Panc1 (cell line): Measurements from ENCODE around the gene RABGAP1L. TPM values are rescaled to one million over a fixed set of nuclear protein-coding genes. Genes with fewer than 3 reads are reported as not detected.

ENCODE experiments used
- ATAC-seq: fragments of 200-7000 bp; cut with Tn5 transposase; 2 replicates; pipeline ENCODE4 v1.9.1; 2020; ENCODE audit warnings: mild to moderate bottlenecking, moderate library complexity
- BruUV-seq: library from RNA; stranded (reverse); fragments of 400-500 nt; replicated peaks from 2 replicates; lab custom pipeline; 2021; lab: Mats Ljungman, UMichigan
- CTCF ChIA-PET: fragments of 300-600 bp; sonication (Branson Sonifier 250); formaldehyde crosslinking; loops from one replicate; lab custom pipeline; 2022; ENCODE audit warnings: antibody characterized with exemption; lab: Charles Lee
- POLR2A ChIA-PET: fragments of 300-600 bp; sonication (Branson Sonifier 250); formaldehyde crosslinking; loops from one replicate; lab custom pipeline; 2022; ENCODE audit warnings: antibody characterized with exemption; lab: Charles Lee
- DNase-seq: peaks from one replicate; pipeline ENCODE4 v3.0.0-alpha.2; 2010; ENCODE audit warnings: low read depth, low spot score
- H3K27ac ChIP-seq: 2 replicates; pipeline ENCODE4 v1.5.1; 2011; ENCODE audit warnings: mild to moderate bottlenecking, low read length, inconsistent platforms
- H3K27me3 ChIP-seq: fragments of 200-500 bp; sonication (Bioruptor generic); 2 replicates; pipeline ENCODE4 v1.6.0; 2014; ENCODE audit warnings: low read length, inconsistent platforms; ENCODE audit not compliant: control insufficient read depth, insufficient read depth
- H3K36me3 ChIP-seq: fragments of 200-500 bp; sonication (Bioruptor generic); 2 replicates; pipeline ENCODE4 v1.5.1; 2014; ENCODE audit warnings: inconsistent platforms, mild to moderate bottlenecking, low read length, moderate library complexity; ENCODE audit not compliant: control insufficient read depth, insufficient read depth
- H3K4me1 ChIP-seq: 2 replicates; pipeline ENCODE4 v1.5.1; 2011; ENCODE audit warnings: inconsistent platforms, mild to moderate bottlenecking, low read length, moderate library complexity; ENCODE audit not compliant: control insufficient read depth, insufficient read depth
- H3K4me3 ChIP-seq, 2 experiments: 2 replicates each; pipeline ENCODE4 v1.5.1; 2011 to 2012; ENCODE audit warnings: low read depth in 2 of 2, low read length in 2 of 2, mild to moderate bottlenecking in 2 of 2, inconsistent platforms in 1 of 2, moderate library complexity in 1 of 2
- H3K9me3 ChIP-seq: fragments of 200-500 bp; sonication (Bioruptor generic); 2 replicates; pipeline ENCODE4 v1.5.1; 2014; ENCODE audit warnings: low read depth, mild to moderate bottlenecking, inconsistent platforms, low read length, moderate library complexity; ENCODE audit not compliant: control insufficient read depth, insufficient read depth
- POLR2AphosphoS5 ChIP-seq: IDR thresholded peaks from 2 replicates; pipeline ENCODE4 v1.6.1; 2012; ENCODE audit warnings: mild to moderate bottlenecking, low read depth, low read length, moderate library complexity
- SIN3A ChIP-seq: IDR thresholded peaks from 2 replicates; pipeline ENCODE4 v1.6.1; 2012; ENCODE audit warnings: low read depth, mild to moderate bottlenecking, low read length, moderate library complexity, borderline replicate concordance; ENCODE audit not compliant: insufficient read depth
- TCF7L2 ChIP-seq: IDR thresholded peaks from 2 replicates; pipeline ENCODE4 v1.6.1; 2011; ENCODE audit warnings: mild to moderate bottlenecking, low read depth, low read length, inconsistent platforms
- in situ Hi-C: cut with HindIII; loops from 2 replicates; pipeline ENCODE4 v1.10.0; 2016; ENCODE audit warnings: low sequenced_read_pairs, low pct_unique_long_range_greater_than_20kb
- intact Hi-C: fragments of 100-400 bp; cut with micrococcal nuclease; formaldehyde crosslinking; loops from one replicate; pipeline ENCODE4 v1.10.0; 2022; ENCODE audit not compliant: unreplicated experiment
- total RNA-seq: library from RNA; stranded (reverse); gene quantifications from one replicate; pipeline ENCODE4 v1.2.1, GENCODE V29; 2021; ENCODE audit not compliant: unreplicated experiment
- TF ChIP-seq, protein P1 (sequence below), 2 experiments: IDR thresholded peaks; 2 replicates each; pipeline ENCODE4 v1.6.1; 2011 to 2012; ENCODE audit warnings: low read depth in 2 of 2, control low read depth in 1 of 2, low read length in 1 of 2, mild to moderate bottlenecking in 1 of 2, moderate library complexity in 1 of 2; ENCODE audit not compliant: insufficient read depth in 1 of 2
- TF ChIP-seq, protein P2 (sequence below): fragments of 450-650 bp; IDR thresholded peaks from 2 replicates; pipeline ENCODE4 v1.5.1; 2017; ENCODE audit warnings: mild to moderate bottlenecking

RABGAP1L gene
- total RNA-seq, 1 experiment from 2014 or later = 37.0 TPM

DNA sequence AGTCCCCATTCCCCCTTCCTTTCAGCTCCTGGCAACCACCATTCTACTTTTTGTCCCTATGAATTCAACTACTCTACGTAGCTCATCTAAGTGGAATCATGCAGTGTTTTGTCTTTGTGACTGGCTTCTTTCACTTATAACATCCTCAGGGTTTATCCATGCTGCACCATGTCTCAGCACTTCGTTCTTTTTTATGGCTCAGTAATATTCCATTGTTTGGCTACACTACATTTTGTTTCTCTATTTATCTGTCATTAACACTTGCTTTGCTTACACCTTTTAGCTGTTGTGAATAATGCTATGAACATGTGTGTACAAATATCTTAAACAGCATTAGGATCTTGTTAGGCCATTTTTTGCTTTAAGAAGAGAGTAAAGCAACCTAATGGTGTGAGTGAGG is 865.5 kb downstream of the RABGAP1L start:
- TF ChIP-seq SIN3A = no peak
- TF ChIP-seq, protein P1, sequence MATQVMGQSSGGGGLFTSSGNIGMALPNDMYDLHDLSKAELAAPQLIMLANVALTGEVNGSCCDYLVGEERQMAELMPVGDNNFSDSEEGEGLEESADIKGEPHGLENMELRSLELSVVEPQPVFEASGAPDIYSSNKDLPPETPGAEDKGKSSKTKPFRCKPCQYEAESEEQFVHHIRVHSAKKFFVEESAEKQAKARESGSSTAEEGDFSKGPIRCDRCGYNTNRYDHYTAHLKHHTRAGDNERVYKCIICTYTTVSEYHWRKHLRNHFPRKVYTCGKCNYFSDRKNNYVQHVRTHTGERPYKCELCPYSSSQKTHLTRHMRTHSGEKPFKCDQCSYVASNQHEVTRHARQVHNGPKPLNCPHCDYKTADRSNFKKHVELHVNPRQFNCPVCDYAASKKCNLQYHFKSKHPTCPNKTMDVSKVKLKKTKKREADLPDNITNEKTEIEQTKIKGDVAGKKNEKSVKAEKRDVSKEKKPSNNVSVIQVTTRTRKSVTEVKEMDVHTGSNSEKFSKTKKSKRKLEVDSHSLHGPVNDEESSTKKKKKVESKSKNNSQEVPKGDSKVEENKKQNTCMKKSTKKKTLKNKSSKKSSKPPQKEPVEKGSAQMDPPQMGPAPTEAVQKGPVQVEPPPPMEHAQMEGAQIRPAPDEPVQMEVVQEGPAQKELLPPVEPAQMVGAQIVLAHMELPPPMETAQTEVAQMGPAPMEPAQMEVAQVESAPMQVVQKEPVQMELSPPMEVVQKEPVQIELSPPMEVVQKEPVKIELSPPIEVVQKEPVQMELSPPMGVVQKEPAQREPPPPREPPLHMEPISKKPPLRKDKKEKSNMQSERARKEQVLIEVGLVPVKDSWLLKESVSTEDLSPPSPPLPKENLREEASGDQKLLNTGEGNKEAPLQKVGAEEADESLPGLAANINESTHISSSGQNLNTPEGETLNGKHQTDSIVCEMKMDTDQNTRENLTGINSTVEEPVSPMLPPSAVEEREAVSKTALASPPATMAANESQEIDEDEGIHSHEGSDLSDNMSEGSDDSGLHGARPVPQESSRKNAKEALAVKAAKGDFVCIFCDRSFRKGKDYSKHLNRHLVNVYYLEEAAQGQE (IDR thresholded peaks at IDR 0.05; ENCODE audit: insufficient read depth in 1 of 2, low read depth in 2 of 2, low read length in 1 of 2) = no peak
- Histone ChIP-seq H3K27me3 (no peaks in the 10 kb centered on the region), H3K4me3 (no peak overlapping the region), H3K27ac (no peak overlapping the region), H3K9me3 (no peaks in the 10 kb centered on the region), H3K4me1 (peaks cover 6% of the 10 kb centered on the region; the same call in 1 of the 2 replicates), H3K36me3 (peaks cover 5% of the 10 kb centered on the region; the same call in 1 of the 2 replicates)
- DNase-seq (no peak), ATAC-seq (no peak)
- BruUV-seq = no TSS peak
- in situ Hi-C loops (no loop called here), intact Hi-C loops (no loop called here)
- POLR2A ChIA-PET = no interaction called here
- CTCF ChIA-PET = no interaction called here

DNA sequence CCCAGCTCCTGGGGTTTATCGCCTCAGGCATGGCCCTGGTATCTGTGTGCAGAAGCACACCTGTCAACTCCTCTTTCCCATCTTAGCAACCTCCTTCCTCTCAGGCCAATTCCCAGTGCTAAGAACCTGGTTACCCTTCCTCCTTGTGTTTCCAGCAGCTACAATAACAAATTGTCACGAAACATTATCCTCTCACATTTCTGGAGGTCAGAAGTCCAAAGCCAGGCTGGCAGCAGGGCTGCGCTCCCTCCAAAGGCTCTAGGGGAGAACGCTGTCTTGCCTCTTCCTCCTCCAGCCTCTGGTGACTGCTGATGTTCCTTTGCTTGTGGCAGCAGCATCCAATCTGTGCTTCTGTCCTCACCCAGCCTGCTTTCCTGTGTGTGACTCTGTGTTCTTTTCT is 874.6 kb downstream of the RABGAP1L start:
- Histone ChIP-seq H3K4me3 (no peak overlapping the region), H3K36me3 (no peaks in the 10 kb centered on the region), H3K27ac (no peak overlapping the region), H3K9me3 (no peaks in the 10 kb centered on the region), H3K27me3 (peaks cover 6% of the 10 kb centered on the region; the same call in 1 of the 2 replicates), H3K4me1 (0 out of 2 replicates have a peak, but pooled peaks cover 3% of the 10 kb centered on the region)
- in situ Hi-C loops (no loop called here), intact Hi-C loops (no loop called here)
- TF ChIP-seq, protein P1 (IDR thresholded peaks at IDR 0.05; ENCODE audit: insufficient read depth in 1 of 2, low read depth in 2 of 2, low read length in 1 of 2) = no peak
- no peak for TF ChIP-seq POLR2AphosphoS5
- no peak for TF ChIP-seq TCF7L2
- CTCF ChIA-PET = interaction anchor here (0.8 kb wide), 1 partner anchor 91 kb away, joined by 5 read pairs; no protein-coding TSS in a partner anchor
- POLR2A ChIA-PET = no interaction called here
- BruUV-seq = no TSS peak
- DNase-seq (no peak), ATAC-seq (no peak)

DNA sequence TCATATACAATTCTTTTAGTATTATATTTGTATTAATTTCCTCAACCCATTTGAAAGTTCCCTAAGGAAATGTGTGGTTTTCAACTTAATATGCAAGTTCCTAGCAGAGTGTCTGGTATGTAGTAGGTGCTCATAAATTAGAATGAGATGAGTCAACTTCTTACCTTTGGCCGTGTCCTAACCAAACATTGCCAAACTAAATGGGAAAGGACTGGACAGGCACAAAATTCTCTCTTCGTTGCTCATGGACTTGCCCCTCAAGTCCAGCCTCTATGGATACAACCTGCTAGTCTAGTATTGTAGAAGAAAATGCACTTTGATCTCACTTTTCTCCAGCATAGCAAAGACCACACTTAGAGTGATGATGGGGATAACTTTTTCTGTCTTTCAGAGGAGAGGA is 875.5 kb downstream of the RABGAP1L start:
- no peak overlapping the region for H3K27ac ChIP-seq
- TF ChIP-seq, protein P1 (IDR thresholded peaks at IDR 0.05; ENCODE audit: insufficient read depth in 1 of 2, low read depth in 2 of 2, low read length in 1 of 2) = no peak
- TF ChIP-seq TCF7L2 = no peak
- no peak for TF ChIP-seq SIN3A
- TF ChIP-seq, protein P2, sequence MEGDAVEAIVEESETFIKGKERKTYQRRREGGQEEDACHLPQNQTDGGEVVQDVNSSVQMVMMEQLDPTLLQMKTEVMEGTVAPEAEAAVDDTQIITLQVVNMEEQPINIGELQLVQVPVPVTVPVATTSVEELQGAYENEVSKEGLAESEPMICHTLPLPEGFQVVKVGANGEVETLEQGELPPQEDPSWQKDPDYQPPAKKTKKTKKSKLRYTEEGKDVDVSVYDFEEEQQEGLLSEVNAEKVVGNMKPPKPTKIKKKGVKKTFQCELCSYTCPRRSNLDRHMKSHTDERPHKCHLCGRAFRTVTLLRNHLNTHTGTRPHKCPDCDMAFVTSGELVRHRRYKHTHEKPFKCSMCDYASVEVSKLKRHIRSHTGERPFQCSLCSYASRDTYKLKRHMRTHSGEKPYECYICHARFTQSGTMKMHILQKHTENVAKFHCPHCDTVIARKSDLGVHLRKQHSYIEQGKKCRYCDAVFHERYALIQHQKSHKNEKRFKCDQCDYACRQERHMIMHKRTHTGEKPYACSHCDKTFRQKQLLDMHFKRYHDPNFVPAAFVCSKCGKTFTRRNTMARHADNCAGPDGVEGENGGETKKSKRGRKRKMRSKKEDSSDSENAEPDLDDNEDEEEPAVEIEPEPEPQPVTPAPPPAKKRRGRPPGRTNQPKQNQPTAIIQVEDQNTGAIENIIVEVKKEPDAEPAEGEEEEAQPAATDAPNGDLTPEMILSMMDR = no peak
- TF ChIP-seq POLR2AphosphoS5 = no peak
- no peaks in the 10 kb centered on the region for H3K4me1 ChIP-seq
- BruUV-seq = no TSS peak
- CTCF ChIA-PET = no interaction called here
- DNase-seq (no peak), ATAC-seq (no peak)
- POLR2A ChIA-PET = no interaction called here
- no peaks in the 10 kb centered on the region for H3K9me3 ChIP-seq
- no peak overlapping the region for H3K4me3 ChIP-seq
- in situ Hi-C loops = no loop called here
- intact Hi-C loops = no loop called here
- peaks cover 11% of the 10 kb centered on the region for H3K27me3 ChIP-seq
- no peaks in the 10 kb centered on the region for H3K36me3 ChIP-seq
